Stomach (tissue), 9 donors: ENCODE measurements around the gene DOCK8. TPM values are rescaled to one million over a fixed set of nuclear protein-coding genes. Genes with fewer than 3 reads are reported as not detected.
A peak's percentile ranks its signal among the peaks of the same experiment; 100 is the strongest.
"Not testable (repeated sequence)": the region's sequence is repeated elsewhere in the genome, so short reads cannot be mapped to it uniquely, and the experiment has no call there.

ENCODE experiments used
- DNase-seq, 2 donors: peaks; one replicate each; pipeline versions ENCODE4 v3.0.0 to v3.0.0-alpha.2; 2013 to 2019
- H3K27ac ChIP-seq, 5 donors: fragments of 200-600 bp in 4 of 5; sonication (generic) in 4 of 5; one replicate each; pipeline ENCODE4 v1.5.1; 2013 to 2019; ENCODE audit warnings: mild to moderate bottlenecking in 1 of 5, moderate library complexity in 1 of 5
- H3K27me3 ChIP-seq, 3 donors: fragments of 200-600 bp; sonication (generic); one replicate each; pipeline ENCODE4 v1.5.1; 2017 to 2019; ENCODE audit warnings: mixed run types in 1 of 3
- H3K36me3 ChIP-seq, 4 donors: fragments of 200-600 bp; sonication (generic); 1 replicate in 3 of 4; 2 replicates in 1 of 4; pipeline ENCODE4 v1.5.1; 2016 to 2019
- H3K4me1 ChIP-seq, 4 donors: fragments of 200-600 bp; sonication (generic); one replicate each; pipeline ENCODE4 v1.5.1; 2016 to 2019
- H3K4me3 ChIP-seq, 4 donors: fragments of 200-600 bp; sonication (generic) in 3 of 4; one replicate each; pipeline ENCODE4 v1.5.1; 2016 to 2019; ENCODE audit warnings: mild to moderate bottlenecking in 1 of 4
- H3K9me3 ChIP-seq, 4 donors: fragments of 200-600 bp; sonication (generic); one replicate each; pipeline ENCODE4 v1.5.1; 2016 to 2019
- EP300 ChIP-seq: sonication (generic); formaldehyde crosslinking; IDR thresholded peaks from one replicate; pipeline ENCODE4 v1.6.1; 2017; ENCODE audit warnings: antibody characterized with exemption
- POLR2A ChIP-seq, 4 donors: fragments of 450-650 bp; IDR thresholded peaks; one replicate each; pipeline ENCODE4 v1.6.1; 2016; ENCODE audit warnings: antibody characterized with exemption in 4 of 4, control low read depth in 2 of 4, mild to moderate bottlenecking in 1 of 4, moderate library complexity in 1 of 4
- POLR2AphosphoS5 ChIP-seq, 3 donors: sonication (generic); formaldehyde crosslinking; IDR thresholded peaks; one replicate each; pipeline ENCODE4 v1.6.1; 2016; ENCODE audit warnings: antibody characterized with exemption in 3 of 3
- WGBS, 5 donors: extraction: QIAGEN DNeasy Blood & Tissue Kit in 3 of 5; methylation state at CpG; one replicate each; pipeline versions ENCODE4 v1.1.5 to v1.1.7; 2013 to 2018; 5-methylcytosine and 5-hydroxymethylcytosine counted together
- intact Hi-C: fragments of 100-400 bp; cut with DNase I; formaldehyde crosslinking; loops from one replicate; pipeline ENCODE4 v1.15.1; 2023; ENCODE audit warnings: low total_unique reads
- polyA plus RNA-seq, 3 donors: library from polyadenylated mRNA; stranded (reverse); fragments of 200-250 nt; gene quantifications; one replicate each; pipeline ENCODE4 v1.2.3, GENCODE V29; 2013
- total RNA-seq, 5 donors: library from RNA; depleted of rRNA; stranded (reverse); fragments of >200 nt; gene quantifications; one replicate each; pipeline versions ENCODE4 v1.1.0 to v1.2.3, GENCODE V29; 2014 to 2016
- TF ChIP-seq, protein P1 (sequence below), 7 experiments: fragments of 450-650 bp in 4 of 7; fragments of 200-600 bp in 3 of 7; sonication (generic) in 3 of 7; IDR thresholded peaks; one replicate each; pipeline ENCODE4 v1.5.1; 2016 to 2019; ENCODE audit warnings: antibody characterized with exemption in 7 of 7, control low read depth in 2 of 7, mild to moderate bottlenecking in 1 of 7
- donor health status: healthy with polysubstance abuse.
- donor health status: Bipolar disorder and iron deficiency.
- donor health status: healthy.

Gene DOCK8
- total and polyA plus RNA-seq, 8 donors, result 2.8 to 191 (median 10.2) TPM

DNA sequence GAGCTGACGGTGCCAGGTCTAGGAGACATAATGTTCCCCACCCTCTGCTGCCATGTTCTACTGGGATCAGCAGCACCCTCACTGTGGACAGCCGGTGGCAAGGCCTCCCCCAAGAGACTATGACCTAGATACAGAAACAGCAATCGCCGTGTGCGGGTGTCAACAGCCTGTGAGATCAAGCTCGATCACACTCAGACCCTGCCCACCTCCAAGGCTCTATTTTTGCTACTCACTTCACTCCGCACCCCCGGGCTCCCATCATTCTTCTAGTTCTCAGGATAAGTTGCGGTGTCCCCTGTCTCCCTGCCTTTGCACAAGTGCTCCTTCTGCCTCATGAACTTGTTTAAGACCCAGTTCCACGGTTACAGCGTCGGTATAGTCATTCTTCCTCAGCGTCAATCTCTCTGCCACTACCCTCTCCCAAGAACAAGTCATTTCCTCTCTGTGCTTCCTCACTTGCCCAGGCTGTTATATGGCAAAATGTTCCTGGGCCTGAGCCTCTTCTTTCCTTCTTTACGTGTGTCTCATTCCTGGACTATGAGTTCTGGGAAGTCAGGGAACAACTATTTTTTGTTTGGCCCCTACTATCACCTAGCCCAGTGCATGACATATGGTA lies 5.4 kb upstream of the DOCK8 start:
- intact Hi-C loops, result no loop called here
- H3K9me3 ChIP-seq, result no peaks in the 10 kb centered on the region
- no peaks in the 10 kb centered on the region for H3K36me3 ChIP-seq
- 78 to 88% (median 85%) methylated on average over 14 of the region's 14 CpGs for whole genome bisulfite sequencing, 5 donors
- H3K27me3 ChIP-seq, result no peaks in the 10 kb centered on the region
- H3K4me3 ChIP-seq, result no peak overlapping the region
- no peak overlapping the region for H3K27ac ChIP-seq
- no peak for DNase-seq
- peaks cover 0 to 30% (median 2%) of the 10 kb centered on the region in 4 donors for H3K4me1 ChIP-seq
- no peak for TF ChIP-seq POLR2AphosphoS5 (IDR thresholded peaks at IDR 0.05)
- TF ChIP-seq POLR2A (IDR thresholded peaks at IDR 0.05), result no peak
- no peak for TF ChIP-seq EP300
- TF ChIP-seq, protein P1, sequence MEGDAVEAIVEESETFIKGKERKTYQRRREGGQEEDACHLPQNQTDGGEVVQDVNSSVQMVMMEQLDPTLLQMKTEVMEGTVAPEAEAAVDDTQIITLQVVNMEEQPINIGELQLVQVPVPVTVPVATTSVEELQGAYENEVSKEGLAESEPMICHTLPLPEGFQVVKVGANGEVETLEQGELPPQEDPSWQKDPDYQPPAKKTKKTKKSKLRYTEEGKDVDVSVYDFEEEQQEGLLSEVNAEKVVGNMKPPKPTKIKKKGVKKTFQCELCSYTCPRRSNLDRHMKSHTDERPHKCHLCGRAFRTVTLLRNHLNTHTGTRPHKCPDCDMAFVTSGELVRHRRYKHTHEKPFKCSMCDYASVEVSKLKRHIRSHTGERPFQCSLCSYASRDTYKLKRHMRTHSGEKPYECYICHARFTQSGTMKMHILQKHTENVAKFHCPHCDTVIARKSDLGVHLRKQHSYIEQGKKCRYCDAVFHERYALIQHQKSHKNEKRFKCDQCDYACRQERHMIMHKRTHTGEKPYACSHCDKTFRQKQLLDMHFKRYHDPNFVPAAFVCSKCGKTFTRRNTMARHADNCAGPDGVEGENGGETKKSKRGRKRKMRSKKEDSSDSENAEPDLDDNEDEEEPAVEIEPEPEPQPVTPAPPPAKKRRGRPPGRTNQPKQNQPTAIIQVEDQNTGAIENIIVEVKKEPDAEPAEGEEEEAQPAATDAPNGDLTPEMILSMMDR (IDR thresholded peaks at IDR 0.05), result no peak

GRCh38 chr9:211036-211435 lies 3.6 kb upstream of the DOCK8 start:
- Histone ChIP-seq H3K9me3 (no peaks in the 10 kb centered on the region), H3K27ac (peak overlapping the region in 3 of 5 donors; percentile 32 to 57 (median 47)), H3K4me3 (no peak overlapping the region), H3K27me3 (peaks cover 0 to 12% (median 2%) of the 10 kb centered on the region in 3 donors), H3K4me1 (peaks cover 0 to 46% (median 18%) of the 10 kb centered on the region in 4 donors), H3K36me3 (no peaks in the 10 kb centered on the region)
- TF ChIP-seq POLR2AphosphoS5 (IDR thresholded peaks at IDR 0.05) (no peak), EP300 (no peak), POLR2A (IDR thresholded peaks at IDR 0.05) (no peak)
- TF ChIP-seq, protein P1 (IDR thresholded peaks at IDR 0.05), result no peak
- DNase-seq, result no peak
- 78 to 83% (median 83%) methylated on average over 7 of the region's 7 CpGs for WGBS, 5 donors
- intact Hi-C loops, result no loop called here

DNA sequence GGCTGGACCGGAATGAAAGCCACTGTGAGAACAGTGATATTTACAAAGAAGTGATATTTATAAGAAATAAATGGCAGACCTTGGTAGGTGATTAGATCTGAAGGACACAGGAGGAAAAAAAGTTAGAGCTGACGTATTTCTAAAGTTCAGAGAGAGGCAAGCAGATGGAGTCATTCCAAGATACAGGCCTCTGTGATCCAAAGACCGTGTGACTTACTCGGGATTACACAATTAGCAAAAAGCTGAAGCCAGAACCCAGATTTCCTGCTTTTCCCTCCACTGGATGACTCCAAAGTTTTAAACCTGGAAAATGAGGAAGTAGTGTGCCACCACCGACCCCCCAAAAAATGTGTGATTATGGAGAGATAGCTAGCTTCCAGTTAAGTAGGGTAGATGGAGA lies 3.1 kb upstream of the DOCK8 start:
- H3K36me3 ChIP-seq, result no peaks in the 10 kb centered on the region
- H3K4me1 ChIP-seq, result peaks cover 0 to 51% (median 19%) of the 10 kb centered on the region in 4 donors
- no peak overlapping the region for H3K4me3 ChIP-seq
- no peaks in the 10 kb centered on the region for H3K9me3 ChIP-seq
- no peak for DNase-seq
- peaks cover 0 to 12% (median 4%) of the 10 kb centered on the region in 3 donors for H3K27me3 ChIP-seq
- peak overlapping the region in 3 of 5 donors; percentile 32 to 57 (median 47) for H3K27ac ChIP-seq
- 26 to 49% (median 37%) methylated on average over 5 of the region's 5 CpGs for WGBS, 5 donors
- TF ChIP-seq POLR2AphosphoS5 (IDR thresholded peaks at IDR 0.05) (no peak), EP300 (no peak), POLR2A (IDR thresholded peaks at IDR 0.05) (no peak)
- TF ChIP-seq, protein P1 (IDR thresholded peaks at IDR 0.05), result no peak
- intact Hi-C loops, result no loop called here

GRCh38 chr9:212297-212696 lies 2.4 kb upstream of the DOCK8 start:
- Histone ChIP-seq H3K27me3 (peaks cover 0 to 12% (median 4%) of the 10 kb centered on the region in 3 donors), H3K4me3 (no peak overlapping the region), H3K36me3 (no peaks in the 10 kb centered on the region), H3K27ac (peak overlapping the region in 2 of 5 donors; percentile 32 to 57), H3K9me3 (no peaks in the 10 kb centered on the region), H3K4me1 (peaks cover 0 to 54% (median 19%) of the 10 kb centered on the region in 4 donors)
- WGBS, 5 donors, result 73 to 79% (median 76%) methylated on average over 3 of the region's 3 CpGs
- no peak for DNase-seq
- intact Hi-C loops, result no loop called here
- TF ChIP-seq EP300 (no peak), POLR2AphosphoS5 (IDR thresholded peaks at IDR 0.05) (no peak), POLR2A (IDR thresholded peaks at IDR 0.05) (no peak)
- TF ChIP-seq, protein P1 (IDR thresholded peaks at IDR 0.05), result no peak

DNA sequence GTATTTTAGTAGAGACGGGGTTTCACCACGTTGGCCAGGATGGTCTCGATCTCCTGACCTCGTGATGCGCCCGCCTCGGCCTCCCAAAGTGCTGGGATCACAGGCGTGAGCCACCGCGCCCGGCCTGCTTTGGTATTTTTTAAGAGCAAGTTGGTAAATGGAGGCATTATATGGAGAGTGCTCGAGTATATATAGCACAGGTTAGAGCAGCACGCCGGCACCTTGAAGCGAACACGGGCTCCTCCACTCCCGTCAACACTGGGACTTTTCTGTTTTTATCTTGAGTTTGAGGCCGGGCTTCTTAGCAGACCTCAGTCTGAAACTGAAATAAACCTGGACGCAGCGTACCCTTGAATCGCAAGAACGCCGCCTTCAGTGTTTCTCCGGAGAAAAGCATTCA lies 764 bp upstream of the DOCK8 start:
- intact Hi-C loops, H3K9me3 ChIP-seq, DNase-seq, H3K36me3 ChIP-seq: not testable (repeated sequence)
- peaks cover 0 to 12% (median 4%) of the 10 kb centered on the region in 3 donors for H3K27me3 ChIP-seq
- H3K4me3 ChIP-seq, result peak overlapping the region in 2 of 4 donors; percentile 66 to 71
- H3K4me1 ChIP-seq, result peaks cover 0 to 59% (median 19%) of the 10 kb centered on the region in 4 donors
- peak overlapping the region in 4 of 5 donors; percentile 83 to 90 (median 87) for H3K27ac ChIP-seq
- 84 to 92% (median 86%) methylated on average over 24 of the region's 24 CpGs for WGBS, 5 donors
